K562 (cell line): Measurements from ENCODE around the gene KMT2D. TPM values are rescaled to one million over a fixed set of nuclear protein-coding genes. Genes with fewer than 3 reads are reported as not detected.

Experiments
- ADNP ChIP-seq: fragments of 200-800 bp; sonication (Bioruptor generic); IDR thresholded peaks from 2 replicates; pipeline ENCODE4 v1.6.1; 2016; ENCODE audit warnings: missing genetic modification characterization, missing compliant biosample characterization
- ATF1 ChIP-seq, 2 experiments: fragments of 450-650 bp in 1 of 2; IDR thresholded peaks; 2 replicates each; pipeline ENCODE4 v1.6.1; 2016; ENCODE audit warnings: missing compliant biosample characterization in 1 of 2, missing genetic modification characterization in 1 of 2
- BCOR ChIP-seq: fragments of 450-650 bp; IDR thresholded peaks from 2 replicates; pipeline ENCODE4 v1.6.1; 2016
- C11orf30 ChIP-seq: fragments of 450-650 bp; IDR thresholded peaks from 2 replicates; pipeline ENCODE4 v1.6.1; 2016; ENCODE audit warnings: low read depth, mild to moderate bottlenecking
- CGGBP1 ChIP-seq: fragments of 250-450 bp; sonication (Bioruptor Pico); IDR thresholded peaks from 2 replicates; pipeline ENCODE4 v1.9.0; 2021; ENCODE audit warnings: mild to moderate bottlenecking
- CREB3 ChIP-seq: fragments of 450-650 bp; conservative IDR thresholded peaks from 2 replicates; pipeline ENCODE4 v1.6.1; 2016; ENCODE audit warnings: missing genetic modification characterization, low read depth, mild to moderate bottlenecking, missing compliant biosample characterization, moderate library complexity
- GATAD2A ChIP-seq: fragments of 450-650 bp; IDR thresholded peaks from 2 replicates; pipeline ENCODE4 v1.6.1; 2017
- HNRNPLL ChIP-seq: fragments of 200-400 bp; formaldehyde crosslinking; IDR thresholded peaks from 2 replicates; pipeline ENCODE4 v1.6.1; 2017; ENCODE audit warnings: low read length, low read depth, mild to moderate bottlenecking; ENCODE audit not compliant: poor library complexity, severe bottlenecking
- MAZ ChIP-seq, 2 experiments: fragments of 450-650 bp in 1 of 2; sonication (generic) in 1 of 2; formaldehyde crosslinking; IDR thresholded peaks in 1 of 2; conservative IDR thresholded peaks in 1 of 2; 2 replicates each; pipeline versions ENCODE4 v1.4.0 to v1.5.0; 2020; ENCODE audit warnings: mild to moderate bottlenecking in 1 of 2, missing genetic modification reagents in 1 of 2
- MCM7 ChIP-seq, 2 experiments: fragments of 450-650 bp; IDR thresholded peaks; 2 replicates each; pipeline ENCODE4 v1.6.1; 2016 to 2018
- NCOA2 ChIP-seq, 2 experiments: fragments of 450-650 bp; IDR thresholded peaks; 2 replicates each; pipeline ENCODE4 v1.6.1; 2018; ENCODE audit warnings: mild to moderate bottlenecking in 2 of 2, moderate library complexity in 1 of 2; ENCODE audit not compliant: partially characterized antibody in 2 of 2
- NCOA6 ChIP-seq: fragments of 450-650 bp; IDR thresholded peaks from 2 replicates; pipeline ENCODE4 v1.6.1; 2017; ENCODE audit warnings: mild to moderate bottlenecking
- SP2 ChIP-seq: IDR thresholded peaks from 2 replicates; pipeline ENCODE4 v1.6.1; 2011; ENCODE audit warnings: mild to moderate bottlenecking, low read depth, low read length, moderate library complexity; ENCODE audit not compliant: poor library complexity, severe bottlenecking; ENCODE audit errors: extremely low read depth
- STAT5A ChIP-seq: IDR thresholded peaks from 2 replicates; pipeline ENCODE4 v1.6.1; 2012; ENCODE audit warnings: low read length, inconsistent platforms, borderline replicate concordance
- TCF7L2 ChIP-seq: fragments of 150-350 bp; IDR thresholded peaks from 2 replicates; pipeline ENCODE4 v1.6.1; 2016; ENCODE audit warnings: low read depth, mild to moderate bottlenecking, low read length, moderate library complexity
- TGIF2 ChIP-seq: sonication (generic); formaldehyde crosslinking; IDR thresholded peaks from 2 replicates; pipeline ENCODE4 v1.8.1; 2022; ENCODE audit warnings: mild to moderate bottlenecking, missing genetic modification reagents, moderate library complexity
- ZBTB8A ChIP-seq: fragments of 450-650 bp; IDR thresholded peaks from 2 replicates; pipeline ENCODE4 v1.6.1; 2018; ENCODE audit warnings: mild to moderate bottlenecking, moderate library complexity; ENCODE audit not compliant: partially characterized antibody
- ZFP36 ChIP-seq: fragments of 150-350 bp; IDR thresholded peaks from 2 replicates; pipeline ENCODE4 v1.6.1; 2018; ENCODE audit warnings: low read length, low read depth; ENCODE audit not compliant: partially characterized antibody
- ZNF174 ChIP-seq: fragments of 250-450 bp; sonication (Bioruptor Pico); IDR thresholded peaks from 2 replicates; pipeline ENCODE4 v1.4.0; 2020; ENCODE audit warnings: mild to moderate bottlenecking
- ZNF184 ChIP-seq: sonication (generic); formaldehyde crosslinking; IDR thresholded peaks from 2 replicates; pipeline ENCODE4 v1.5.0; 2020; ENCODE audit warnings: missing genetic modification reagents
- ZNF24 ChIP-seq: fragments of 450-650 bp; IDR thresholded peaks from 2 replicates; pipeline ENCODE4 v1.6.1; 2016
- ZNF436 ChIP-seq: fragments of 250-450, 450-650 bp; sonication (Bioruptor Pico); formaldehyde crosslinking; IDR thresholded peaks from 2 replicates; pipeline ENCODE4 v1.7.0; 2020; ENCODE audit warnings: mild to moderate bottlenecking
- ZNF583 ChIP-seq: fragments of 250-450 bp; sonication (Bioruptor Pico); IDR thresholded peaks from 2 replicates; pipeline ENCODE4 v1.4.0; 2020
- ZNF589 ChIP-seq: fragments of 200-800 bp; sonication (Bioruptor generic); IDR thresholded peaks from 2 replicates; pipeline ENCODE4 v1.6.1; 2016; ENCODE audit warnings: low read depth, missing genetic modification characterization, missing compliant biosample characterization
- polyA plus RNA-seq, 8 experiments: library from polyadenylated mRNA; depleted of rRNA in 4 of 8; stranded (reverse) in 5 of 8; unstranded in 3 of 8; fragments of >200 nt; fragmentation: Nextera tagmentation in 2 of 8; fragmentation: Illumina TruSeq in 1 of 8; extraction: Ambion mirVana in 2 of 8; extraction: Trizol in 1 of 8; gene quantifications; 2 replicates each; pipeline versions ENCODE4 v1.2.1 to v1.2.3, GENCODE V29; 2011 to 2014; ENCODE audit warnings: inconsistent platforms in 1 of 8, missing spikeins in 1 of 8
- total RNA-seq, 7 experiments: library from RNA; depleted of rRNA in 6 of 7; stranded (reverse); fragments of >200 nt in 6 of 7; fragmentation: Illumina TruSeq in 2 of 7; extraction: Trizol in 2 of 7; gene quantifications; 2 replicates each; pipeline versions ENCODE4 v1.2.1 to v1.2.3, GENCODE V29; 2011 to 2021; ENCODE audit warnings: low replicate concordance in 1 of 7
- TF ChIP-seq, protein P1 (sequence below): fragments of 250-450 bp; sonication (Bioruptor Pico); IDR thresholded peaks from 2 replicates; pipeline ENCODE4 v1.5.0; 2021
- TF ChIP-seq, protein P2 (sequence below): fragments of 450-650 bp; formaldehyde crosslinking; IDR thresholded peaks from 2 replicates; pipeline ENCODE4 v1.4.0; 2020; ENCODE audit warnings: mild to moderate bottlenecking, moderate library complexity

The KMT2D gene
- total and polyA plus RNA-seq, 9 of the 15 experiments (the other 6 are each of a cell fraction or from before 2014, with no cell fraction given), result 0.22 to 93.7 (median 13.7) TPM

DNA sequence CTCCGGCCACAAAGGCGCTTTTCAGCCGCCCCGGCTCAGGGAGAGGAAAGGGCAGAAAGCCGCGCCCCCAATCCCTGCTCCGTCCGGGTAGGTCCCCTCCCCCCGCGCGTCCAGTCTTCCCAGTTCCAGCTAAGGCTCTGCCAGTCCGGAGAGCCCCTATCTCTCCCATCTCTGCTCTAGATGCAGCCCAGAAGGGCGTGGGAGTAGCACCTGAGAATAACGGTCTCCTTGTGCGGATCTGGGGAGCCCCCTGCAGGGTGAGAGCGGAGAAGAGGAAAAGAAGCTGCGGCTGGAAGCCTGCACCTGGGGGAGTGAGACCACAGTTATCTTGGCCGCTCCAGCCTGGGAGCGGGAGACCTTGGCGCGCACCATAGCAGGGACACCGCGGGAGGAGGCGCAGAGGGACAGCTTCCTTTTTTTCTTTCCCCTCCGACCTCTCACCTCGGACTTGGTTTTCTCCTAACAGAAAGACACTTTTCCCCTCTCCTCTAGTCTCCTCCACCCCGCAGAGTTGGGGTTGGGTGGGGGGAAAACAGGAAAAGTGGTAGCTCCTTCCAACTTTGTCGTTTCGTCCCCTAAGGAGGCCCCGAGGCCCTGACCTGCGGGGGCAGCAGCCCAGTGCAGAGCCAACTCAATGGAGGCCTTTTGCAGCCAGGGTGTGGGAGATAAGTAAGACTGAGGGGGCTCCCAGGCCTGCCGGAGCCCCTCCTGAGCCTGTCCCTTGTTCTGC is 31.7 kb upstream of the KMT2D start (continued):
- TF ChIP-seq TCF7L2 (peak; percentile 79), MAZ (CRISPR knock-in tag; conservative IDR thresholded peaks at IDR 0.05 in 1 of 2, IDR thresholded peaks at IDR 0.05 in 1 of 2) (peak; percentile 86 to 92), ZFP36 (no peak), NCOA6 (peak; percentile 61; the same call in 1 of the 2 replicates), ZNF583 (CRISPR knock-in tag) (no peak), ATF1 (CRISPR knock-in tag; IDR thresholded peaks at IDR 0.05) (no peak), ATF1 (tag; IDR thresholded peaks at IDR 0.05) (peak; percentile 64), MCM7 (IDR thresholded peaks at IDR 0.05) (peak in 1 of 2 experiments; percentile 78; a peak in 1 of 4 replicates), CREB3 (no peak), NCOA2 (IDR thresholded peaks at IDR 0.05; ENCODE audit: partially characterized antibody in 2 of 2) (no peak), STAT5A (peak; percentile 82), GATAD2A (peak; percentile 96), ADNP (tag) (no peak), C11orf30 (no peak; the same call in 1 of the 2 replicates), HNRNPLL (no peak), ZNF589 (CRISPR knock-in tag) (peak; percentile 74; the same call in 1 of the 2 replicates), CGGBP1 (peak; percentile 42; the same call in 1 of the 2 replicates), ZNF24 (peak; percentile 61; the same call in 1 of the 2 replicates), ZNF436 (CRISPR knock-in tag) (no peak), SP2 (no peak), BCOR (peak; percentile 96), ZNF184 (CRISPR knock-in tag) (no peak), TGIF2 (CRISPR knock-in tag) (peak; percentile 30; the same call in 1 of the 2 replicates), ZBTB8A (no peak), ZNF174 (CRISPR knock-in tag) (no peak)
- TF ChIP-seq, protein P1, sequence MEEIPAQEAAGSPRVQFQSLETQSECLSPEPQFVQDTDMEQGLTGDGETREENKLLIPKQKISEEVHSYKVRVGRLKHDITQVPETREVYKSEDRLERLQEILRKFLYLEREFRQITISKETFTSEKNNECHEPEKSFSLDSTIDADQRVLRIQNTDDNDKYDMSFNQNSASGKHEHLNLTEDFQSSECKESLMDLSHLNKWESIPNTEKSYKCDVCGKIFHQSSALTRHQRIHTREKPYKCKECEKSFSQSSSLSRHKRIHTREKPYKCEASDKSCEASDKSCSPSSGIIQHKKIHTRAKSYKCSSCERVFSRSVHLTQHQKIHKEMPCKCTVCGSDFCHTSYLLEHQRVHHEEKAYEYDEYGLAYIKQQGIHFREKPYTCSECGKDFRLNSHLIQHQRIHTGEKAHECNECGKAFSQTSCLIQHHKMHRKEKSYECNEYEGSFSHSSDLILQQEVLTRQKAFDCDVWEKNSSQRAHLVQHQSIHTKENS (CRISPR knock-in tag), result no peak
- TF ChIP-seq, protein P2, sequence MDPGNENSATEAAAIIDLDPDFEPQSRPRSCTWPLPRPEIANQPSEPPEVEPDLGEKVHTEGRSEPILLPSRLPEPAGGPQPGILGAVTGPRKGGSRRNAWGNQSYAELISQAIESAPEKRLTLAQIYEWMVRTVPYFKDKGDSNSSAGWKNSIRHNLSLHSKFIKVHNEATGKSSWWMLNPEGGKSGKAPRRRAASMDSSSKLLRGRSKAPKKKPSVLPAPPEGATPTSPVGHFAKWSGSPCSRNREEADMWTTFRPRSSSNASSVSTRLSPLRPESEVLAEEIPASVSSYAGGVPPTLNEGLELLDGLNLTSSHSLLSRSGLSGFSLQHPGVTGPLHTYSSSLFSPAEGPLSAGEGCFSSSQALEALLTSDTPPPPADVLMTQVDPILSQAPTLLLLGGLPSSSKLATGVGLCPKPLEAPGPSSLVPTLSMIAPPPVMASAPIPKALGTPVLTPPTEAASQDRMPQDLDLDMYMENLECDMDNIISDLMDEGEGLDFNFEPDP, result no peak
